GM10847 (cell line): Measurements from ENCODE around the gene RALGPS2.

ENCODE experiments used
- POLR2A ChIP-seq: IDR thresholded peaks from 2 replicates; pipeline ENCODE4 v1.6.1; 2011; ENCODE audit not compliant: insufficient read length; ENCODE audit errors: extremely low read depth

RALGPS2 gene

GRCh38 chr1:178964469-178965330 lies 239.7 kb downstream of the RALGPS2 start:
- TF ChIP-seq POLR2A = no peak

- no peak for TF ChIP-seq POLR2A
Measured at GRCh38 chr1:178966312-178966711, 241.3 kb downstream of the RALGPS2 start.

GRCh38 chr1:178969226-178969987 lies 244.4 kb downstream of the RALGPS2 start:
- TF ChIP-seq POLR2A = no peak

- no peak for TF ChIP-seq POLR2A
Measured at GRCh38 chr1:178970184-178970583, 245.1 kb downstream of the RALGPS2 start.
